ENCODE data around the gene KLF11. TPM values are rescaled to one million over a fixed set of nuclear protein-coding genes. Genes with fewer than 3 reads are reported as not detected.
"Not testable (repeated sequence)": the region's sequence is repeated elsewhere in the genome, so short reads cannot be mapped to it uniquely, and the experiment has no call there.

KLF11 gene
- total RNA-seq, 1 donor from 2014 or later = 66.7 TPM

- DNase-seq (ENCODE audit: low spot score) = no peak
These were observed 37.4 kb downstream of the KLF11 start for GRCh38 chr2:10080536-10081304.

DNA sequence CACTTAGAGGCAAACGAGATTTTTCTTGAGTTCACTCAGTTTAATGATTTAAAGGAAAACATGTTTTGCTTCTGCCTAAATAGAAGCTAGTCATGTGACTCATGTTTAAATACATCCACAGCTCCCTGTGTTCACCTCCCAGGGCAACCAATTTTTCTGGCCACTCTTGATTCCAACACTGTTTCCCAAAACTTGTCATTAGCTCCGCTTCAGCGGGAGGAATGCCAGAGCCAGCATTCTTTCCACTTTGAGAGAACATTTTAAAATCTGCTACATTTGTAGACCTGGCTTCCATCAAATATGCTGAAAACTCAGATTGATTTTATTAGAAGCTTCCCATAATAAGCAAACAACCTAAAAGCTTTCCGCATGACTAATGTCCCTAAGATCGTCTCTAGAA, 39.7 kb downstream of the KLF11 start:
- DNase-seq (ENCODE audit: low spot score) = no peak

GRCh38 chr2:10083692-10084211, 40.4 kb downstream of the KLF11 start:
- no peak for DNase-seq (ENCODE audit: low spot score)

GRCh38 chr2:10084223-10084865, 41.0 kb downstream of the KLF11 start:
- DNase-seq (ENCODE audit: low spot score) = no peak

DNA sequence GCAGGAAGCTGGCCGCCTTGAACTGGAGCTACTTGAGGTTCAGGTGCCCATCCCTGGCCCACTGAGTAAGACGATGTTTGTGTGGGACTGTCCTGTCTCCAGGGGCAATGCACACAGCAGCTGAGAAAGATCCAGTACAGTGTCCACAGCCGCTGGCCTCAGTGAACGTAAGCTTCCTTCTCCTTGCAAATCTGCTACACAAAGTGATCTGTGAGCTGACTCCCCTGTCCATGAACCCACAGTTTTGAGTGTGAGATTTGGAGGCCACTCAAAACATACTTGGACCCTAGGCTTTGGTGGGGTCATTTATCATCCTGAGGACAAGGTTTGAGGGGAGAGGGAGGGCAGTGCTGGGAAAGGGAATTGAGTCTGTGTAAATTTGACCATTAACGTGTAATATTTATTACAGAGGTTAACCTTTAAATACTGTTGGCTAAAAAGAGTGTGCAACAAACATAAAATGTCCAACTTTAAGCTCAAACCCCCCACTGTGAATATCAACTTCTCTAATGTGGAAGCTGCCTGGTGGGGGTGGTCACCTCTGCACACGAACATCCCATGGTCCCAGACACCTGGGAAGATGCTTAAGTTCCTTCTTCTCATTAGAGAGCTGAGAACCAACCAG, 41.8 kb downstream of the KLF11 start:
- no peak for DNase-seq (ENCODE audit: low spot score)

- no peak for DNase-seq (ENCODE audit: low spot score)
These were observed 42.3 kb downstream of the KLF11 start for GRCh38 chr2:10085668-10086059.

GRCh38 chr2:10086950-10087349, 43.6 kb downstream of the KLF11 start:
- DNase-seq (ENCODE audit: low spot score) = no peak

DNA sequence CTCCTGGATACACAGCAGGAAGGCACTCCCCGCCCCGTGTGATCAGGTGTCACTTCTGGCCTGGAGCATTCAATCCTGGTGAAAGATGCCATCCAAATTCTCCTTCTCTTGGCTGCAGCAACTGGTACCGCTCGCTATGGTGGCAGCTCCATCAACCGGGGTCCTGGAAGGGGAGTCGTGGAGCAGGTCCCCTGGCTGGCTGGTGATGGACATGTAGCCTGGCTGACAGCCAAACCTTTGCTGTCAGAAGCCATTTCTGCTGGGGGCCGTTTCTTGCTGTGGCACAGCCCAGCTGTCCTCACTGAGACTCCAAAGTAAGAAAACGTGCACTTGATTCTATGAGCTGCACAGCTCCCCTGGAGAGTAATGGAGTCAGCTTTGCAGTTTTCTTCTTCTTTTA, 44.0 kb downstream of the KLF11 start:
- no peak for DNase-seq (ENCODE audit: low spot score)

- no peak for DNase-seq (ENCODE audit: low spot score)
These were observed 46.3 kb downstream of the KLF11 start for GRCh38 chr2:10089565-10090190.

- DNase-seq (ENCODE audit: low spot score) = no peak
These were observed 48.0 kb downstream of the KLF11 start for GRCh38 chr2:10091182-10091888.

GRCh38 chr2:10091889-10092244, 48.5 kb downstream of the KLF11 start:
- not testable (repeated sequence) for DNase-seq (ENCODE audit: low spot score)

DNA sequence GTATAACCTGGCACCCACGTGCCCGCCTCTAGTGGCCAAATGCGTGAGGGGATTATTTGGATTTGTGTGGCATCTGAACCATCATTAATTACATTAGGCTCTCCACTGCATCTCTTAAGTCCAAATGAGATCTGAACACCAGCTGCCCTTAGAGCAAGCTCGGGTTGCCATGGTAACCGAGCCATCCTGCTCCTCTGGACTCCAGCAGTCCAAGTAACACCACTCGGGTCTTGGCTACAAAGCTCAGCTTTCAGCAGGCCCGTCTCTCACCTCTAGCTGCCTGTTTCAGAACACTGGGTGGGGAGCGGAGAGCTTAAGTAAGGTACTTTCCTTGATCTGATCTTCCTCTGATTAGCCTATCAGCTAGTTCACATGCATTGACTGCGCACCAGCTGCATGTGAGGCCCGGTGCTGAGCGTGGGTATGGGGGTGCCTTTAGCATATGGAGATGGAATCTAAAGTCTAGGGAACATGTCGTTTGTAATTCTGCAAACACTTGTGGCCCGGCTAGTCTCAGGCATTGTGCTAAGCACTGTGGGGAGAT, 51.0 kb downstream of the KLF11 start:
- DNase-seq (ENCODE audit: low spot score) = no peak

DNA sequence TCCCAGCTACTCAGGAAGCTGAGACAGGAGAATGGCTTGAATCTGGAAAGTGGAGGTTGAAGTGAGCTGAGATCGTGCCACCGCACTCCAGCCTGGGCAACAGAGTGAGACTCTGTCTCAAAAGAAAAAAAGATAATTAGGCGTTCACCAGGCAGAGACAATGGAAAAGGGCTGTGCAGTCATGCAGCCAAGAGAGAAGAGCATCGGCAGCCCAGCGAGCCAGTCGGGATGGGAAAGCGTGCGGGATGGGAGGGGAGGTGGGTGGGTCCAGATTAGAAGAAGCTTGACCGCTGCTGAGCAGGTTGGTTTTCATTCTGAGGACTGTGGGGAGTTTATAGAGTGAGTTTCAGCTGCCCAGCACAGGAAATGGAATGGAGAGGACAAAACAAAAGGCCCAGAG, 51.8 kb downstream of the KLF11 start:
- no peak for DNase-seq (ENCODE audit: low spot score)

GRCh38 chr2:10096641-10097040, 53.3 kb downstream of the KLF11 start:
- DNase-seq (ENCODE audit: low spot score) = no peak

- DNase-seq (ENCODE audit: low spot score) = no peak
These were observed 54.2 kb downstream of the KLF11 start for GRCh38 chr2:10097352-10098148.

DNA sequence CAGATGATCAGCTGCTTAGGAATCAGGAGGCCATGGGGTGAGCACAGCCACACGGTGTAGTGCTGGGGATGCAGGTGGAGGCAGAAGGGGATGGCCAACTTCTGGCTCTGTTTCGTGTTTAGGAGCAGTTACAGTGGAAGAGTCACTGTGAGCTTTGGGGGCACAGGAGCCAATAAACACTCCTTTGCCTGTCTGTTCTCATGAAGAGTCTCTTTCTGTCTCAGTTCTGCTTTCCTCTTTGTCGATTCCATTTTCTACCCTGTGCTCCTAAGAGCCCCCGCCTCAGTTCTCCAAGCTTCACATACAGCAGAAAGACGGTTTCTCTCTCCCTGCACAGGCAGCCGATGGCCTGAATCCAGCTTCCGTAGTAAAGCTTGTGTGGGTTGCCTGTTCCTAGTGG, 58.1 kb downstream of the KLF11 start:
- no peak for DNase-seq (ENCODE audit: low spot score)

GRCh38 chr2:10103179-10103578, 59.8 kb downstream of the KLF11 start:
- DNase-seq (ENCODE audit: low spot score) = no peak
